Measurements from ENCODE around the gene MUC6.

GRCh38 chr11:1053121-1053901 lies 16.8 kb upstream of the MUC6 start:
- no peak for TF ChIP-seq SIN3A (IDR thresholded peaks at IDR 0.05; ENCODE audit: borderline replicate concordance, insufficient read depth, low read length)
- TF ChIP-seq POLR2AphosphoS5 (IDR thresholded peaks at IDR 0.05; ENCODE audit: low read depth, low read length), result no peak
- no peak for TF ChIP-seq TAF1 (IDR thresholded peaks at IDR 0.05; ENCODE audit: borderline replicate concordance, insufficient read depth, low read length)
- TF ChIP-seq REST (IDR thresholded peaks at IDR 0.05; ENCODE audit: insufficient read depth in 1 of 2, low read depth in 2 of 2, low read length in 2 of 2), result no peak
- no peak for TF ChIP-seq FOXP2 (optimal IDR thresholded peaks at IDR 0.05; ENCODE audit: borderline replicate concordance, extremely low read depth, extremely low read length, insufficient read depth)

Data from PFSK-1 (cell line).